ENCODE data around the gene ATP13A4.

ATP13A4 gene

DNA sequence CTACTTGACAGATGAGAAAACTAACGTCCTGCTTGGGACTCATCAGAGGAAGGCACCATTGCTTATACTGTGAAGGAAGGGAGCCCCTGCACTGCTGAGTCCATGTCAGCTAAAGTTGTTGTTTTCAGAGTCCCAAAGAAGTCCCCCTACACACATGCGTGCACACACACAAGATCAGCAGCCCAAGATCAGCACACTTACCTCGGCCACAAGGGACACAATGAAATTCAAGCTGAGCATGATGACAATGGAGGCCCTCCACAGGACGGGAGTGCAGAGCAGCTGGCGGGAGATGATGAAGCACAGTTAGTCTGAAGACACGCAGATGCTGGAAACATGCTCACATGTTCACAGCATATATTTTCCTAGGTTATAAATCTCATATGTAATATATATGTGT is 147.6 kb downstream of the ATP13A4 start:
- no peak for TF ChIP-seq CTCF (conservative IDR thresholded peaks at IDR 0.05; ENCODE audit: low read length)
- no peak for DNase-seq (ENCODE audit: low read depth)
- no peak overlapping the region for H3K4me3 ChIP-seq (ENCODE audit: low read length)

- no peak for DNase-seq (ENCODE audit: low read depth)
- TF ChIP-seq CTCF (conservative IDR thresholded peaks at IDR 0.05; ENCODE audit: low read length) = no peak
- no peak overlapping the region for H3K4me3 ChIP-seq (ENCODE audit: low read length)
Measured at GRCh38 chr3:193403307-193403706, 151.4 kb downstream of the ATP13A4 start.

DNA sequence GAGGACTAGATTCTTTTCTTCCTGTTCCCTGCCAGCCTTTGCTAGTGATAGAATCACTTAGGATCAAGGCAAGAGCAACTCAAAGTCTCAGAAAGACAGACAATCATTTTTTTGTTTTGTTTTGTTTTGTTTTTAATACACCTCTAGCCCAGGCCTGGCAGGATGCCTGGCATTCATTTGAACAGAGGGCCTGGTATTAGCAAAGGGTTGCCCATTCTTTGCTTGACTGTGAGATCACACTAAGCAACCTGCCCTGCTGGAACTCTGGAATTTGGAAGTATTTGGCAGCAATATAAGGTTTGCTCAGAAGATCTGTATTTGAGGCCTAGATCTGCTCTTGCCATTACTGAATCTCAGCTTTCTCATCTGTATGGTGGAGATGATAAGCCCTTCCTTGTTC is 154.4 kb downstream of the ATP13A4 start:
- no peak for TF ChIP-seq CTCF (conservative IDR thresholded peaks at IDR 0.05; ENCODE audit: low read length)
- no peak overlapping the region for H3K4me3 ChIP-seq (ENCODE audit: low read length)

GRCh38 chr3:193396451-193397244 is 158.0 kb downstream of the ATP13A4 start:
- no peak overlapping the region for H3K4me3 ChIP-seq (ENCODE audit: low read length)
- no peak for DNase-seq (ENCODE audit: low read depth)
- no peak for TF ChIP-seq CTCF (conservative IDR thresholded peaks at IDR 0.05; ENCODE audit: low read length)

More for the DNA sequence above, 154.4 kb downstream of the ATP13A4 start:
- no peak for DNase-seq (ENCODE audit: low read depth)

DNA sequence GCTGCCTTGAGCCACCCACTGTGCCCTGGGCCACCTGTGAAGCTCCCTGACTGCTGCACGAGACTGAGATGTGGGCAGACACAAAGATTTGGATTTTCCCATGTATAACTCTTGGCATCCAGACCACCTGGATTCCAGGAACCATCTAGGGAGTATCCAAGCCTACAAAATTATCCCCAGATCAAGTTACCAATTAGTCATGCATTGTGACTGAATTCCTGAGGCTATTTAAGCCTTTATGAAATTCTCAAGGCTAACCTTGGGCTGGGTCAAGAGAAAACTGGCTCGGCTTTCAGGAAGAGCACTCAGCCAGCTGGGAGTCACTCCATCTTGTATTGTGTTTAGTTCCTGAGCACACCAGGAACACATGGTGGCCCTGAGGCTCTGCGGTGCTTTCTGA is 162.8 kb downstream of the ATP13A4 start:
- DNase-seq (ENCODE audit: low read depth) = no peak
- no peak for TF ChIP-seq CTCF (conservative IDR thresholded peaks at IDR 0.05; ENCODE audit: low read length)
- H3K4me3 ChIP-seq (ENCODE audit: low read length) = no peak overlapping the region

GRCh38 chr3:193389335-193389734 is 165.4 kb downstream of the ATP13A4 start:
- no peak overlapping the region for H3K4me3 ChIP-seq (ENCODE audit: low read length)
- TF ChIP-seq CTCF (conservative IDR thresholded peaks at IDR 0.05; ENCODE audit: low read length) = no peak
- no peak for DNase-seq (ENCODE audit: low read depth)

- no peak for TF ChIP-seq CTCF (conservative IDR thresholded peaks at IDR 0.05; ENCODE audit: low read length)
- DNase-seq (ENCODE audit: low read depth) = no peak
Measured at GRCh38 chr3:193388361-193388760, 166.3 kb downstream of the ATP13A4 start.

More at GRCh38 chr3:193388361-193388760, 166.3 kb downstream of the ATP13A4 start:
- H3K4me3 ChIP-seq (ENCODE audit: low read length) = no peak overlapping the region

Data from AG10803 (cell line).